NCI-H1048 (cell line): Measurements from ENCODE around the gene AFM.

Experiments
- DNase-seq: peaks from one replicate; lab custom pipeline; 2025; lab: John Stamatoyannopoulos, UW

AFM gene

DNA sequence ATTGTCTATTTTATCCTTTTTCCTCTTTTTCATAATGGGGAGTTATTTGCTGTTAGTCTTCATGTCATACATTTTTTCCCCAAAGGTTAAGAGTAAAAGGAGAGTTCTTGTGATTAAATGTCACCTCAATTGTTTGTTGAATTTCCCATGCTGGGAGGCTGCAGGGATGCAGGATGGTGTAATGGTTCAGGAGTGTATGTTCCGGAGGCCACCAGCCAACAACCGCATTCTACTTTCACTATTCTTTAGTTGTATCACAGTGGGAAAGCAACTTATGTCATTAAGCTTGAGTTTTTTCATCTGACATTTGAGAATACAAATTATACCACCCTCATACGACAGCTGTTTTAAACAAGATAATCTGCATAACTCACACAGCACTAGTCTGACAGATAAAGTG lies 30.1 kb upstream of the AFM start:
- no peak for DNase-seq

DNA sequence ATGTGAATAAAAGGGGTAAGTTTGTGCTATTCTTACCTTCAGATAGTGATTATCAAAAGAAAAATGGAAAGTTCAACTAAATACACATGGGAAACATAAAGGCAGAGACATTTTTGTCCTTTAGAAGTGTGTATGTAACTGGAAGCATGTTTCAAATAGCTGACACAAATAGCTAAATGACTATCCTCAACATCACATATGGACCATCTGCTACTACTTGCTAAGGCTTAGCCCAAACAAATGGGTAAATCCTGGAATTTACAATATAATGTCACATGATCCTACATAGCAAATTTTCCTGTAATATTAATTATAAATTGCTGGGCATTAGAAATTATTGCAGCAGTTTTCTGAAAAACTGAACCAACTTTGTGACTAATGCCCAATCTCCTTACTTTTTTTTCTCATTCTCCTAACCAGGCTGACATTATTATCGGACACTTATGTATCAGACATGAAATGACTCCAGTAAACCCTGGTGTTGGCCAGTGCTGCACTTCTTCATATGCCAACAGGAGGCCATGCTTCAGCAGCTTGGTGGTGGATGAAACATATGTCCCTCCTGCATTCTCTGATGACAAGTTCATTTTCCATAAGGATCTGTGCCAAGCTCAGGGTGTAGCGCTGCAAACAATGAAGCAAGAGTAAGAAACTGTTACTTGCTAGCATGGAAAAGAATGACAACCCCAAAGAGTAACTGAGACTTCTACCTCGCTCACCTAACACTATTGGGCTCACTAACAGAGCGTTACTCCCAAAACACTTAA lies 29.4 kb upstream of the AFM start:
- DNase-seq: no peak

DNA sequence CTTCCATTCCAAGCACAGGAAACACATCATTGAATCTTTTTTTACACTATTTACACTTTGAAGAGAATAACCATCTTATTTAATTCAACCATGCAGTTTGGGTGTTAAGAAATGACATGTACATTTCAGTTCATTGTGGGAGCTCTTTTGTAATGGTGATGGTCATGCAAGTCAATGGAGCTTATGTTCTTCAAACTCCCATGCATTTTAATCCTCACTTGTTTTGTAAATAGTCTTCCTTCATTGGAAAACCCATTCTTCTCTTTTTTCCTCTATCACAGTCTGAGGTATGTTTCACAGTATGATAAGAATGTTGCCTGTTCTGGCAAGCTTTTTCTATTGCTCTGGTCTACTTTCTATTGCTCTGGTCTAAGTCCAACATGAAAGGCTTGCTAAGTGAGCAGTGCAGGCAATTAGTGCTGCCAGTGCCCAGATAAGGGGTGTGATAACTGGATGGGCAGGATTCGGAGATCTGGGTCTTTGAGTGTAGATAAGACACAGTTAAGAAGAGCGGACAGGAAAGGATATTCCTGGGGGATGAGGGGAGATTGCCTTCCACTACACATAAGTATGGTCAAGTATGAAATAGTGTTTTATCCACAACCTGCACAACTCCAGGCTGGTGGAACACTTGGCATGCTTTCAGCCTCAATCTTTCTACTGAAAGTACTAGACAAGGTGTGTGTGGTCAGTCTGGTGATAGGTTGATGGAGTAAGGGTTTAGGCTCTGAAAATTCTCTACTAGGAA lies 28.4 kb upstream of the AFM start:
- DNase-seq: no peak

DNA sequence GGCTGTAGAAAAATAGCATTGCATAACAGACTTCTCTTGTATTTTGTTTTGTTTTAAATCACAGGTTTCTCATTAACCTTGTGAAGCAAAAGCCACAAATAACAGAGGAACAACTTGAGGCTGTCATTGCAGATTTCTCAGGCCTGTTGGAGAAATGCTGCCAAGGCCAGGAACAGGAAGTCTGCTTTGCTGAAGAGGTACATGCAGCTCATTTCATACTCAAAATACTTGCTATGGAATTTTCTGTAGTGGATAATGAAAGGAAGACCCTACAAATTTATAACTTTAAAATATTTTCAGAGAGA lies 27.9 kb upstream of the AFM start:
- no peak for DNase-seq

DNA sequence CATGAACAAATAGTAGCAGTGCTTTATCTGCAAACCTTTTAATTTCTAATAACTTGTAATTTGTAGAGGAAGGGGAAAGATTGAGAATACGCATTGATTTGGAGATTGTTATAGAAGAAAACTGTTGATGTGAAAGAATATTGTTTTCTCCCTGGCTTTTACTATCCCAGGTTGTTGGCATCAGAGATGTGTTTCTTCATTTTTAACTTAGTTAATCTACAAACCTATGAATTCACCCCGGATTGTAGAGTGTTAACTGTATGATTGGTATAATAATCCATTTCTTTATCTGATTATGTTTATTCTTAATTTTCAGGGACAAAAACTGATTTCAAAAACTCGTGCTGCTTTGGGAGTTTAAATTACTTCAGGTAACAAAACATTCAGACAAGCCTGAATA lies 26.6 kb upstream of the AFM start:
- no peak for DNase-seq

DNA sequence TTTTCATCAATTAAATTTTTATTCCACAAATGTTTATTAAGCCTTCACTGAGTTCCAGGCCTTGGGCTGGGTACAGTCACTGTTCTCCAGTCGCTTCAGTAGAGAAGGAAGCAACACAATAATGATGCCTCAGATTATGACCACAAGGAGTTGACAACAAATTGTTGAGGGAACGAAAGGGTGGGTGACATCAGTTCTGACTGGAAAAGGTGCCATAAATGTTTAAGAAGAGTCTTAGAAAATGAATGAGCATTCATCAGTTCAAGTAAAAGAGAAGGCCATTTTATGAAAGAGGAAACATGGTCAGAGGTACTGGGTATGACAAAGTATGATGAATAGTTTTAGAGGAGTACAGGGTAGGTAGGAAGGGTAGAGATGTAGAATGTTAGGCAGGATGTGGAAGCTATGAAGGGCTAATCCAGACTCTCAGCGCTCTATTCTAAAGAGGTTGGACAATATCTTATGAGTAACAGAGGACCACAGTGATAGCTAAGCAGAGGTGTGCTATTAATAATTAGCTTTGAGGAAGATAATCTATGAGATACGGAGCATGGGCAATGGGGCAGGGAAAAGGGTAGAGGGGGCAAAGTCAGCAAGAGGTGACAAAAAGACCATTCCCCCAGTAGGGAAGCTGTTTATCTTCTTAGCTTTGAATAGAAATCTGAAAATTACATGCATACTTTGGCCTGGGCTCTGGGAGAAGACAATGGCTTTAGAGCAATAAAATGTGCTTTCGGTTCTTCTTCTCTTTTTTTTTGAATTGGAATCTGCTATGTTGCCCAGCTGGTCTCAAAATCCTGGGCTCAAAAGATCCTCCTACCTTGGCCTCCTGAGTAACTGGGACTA lies 25.1 kb upstream of the AFM start:
- DNase-seq: no peak

DNA sequence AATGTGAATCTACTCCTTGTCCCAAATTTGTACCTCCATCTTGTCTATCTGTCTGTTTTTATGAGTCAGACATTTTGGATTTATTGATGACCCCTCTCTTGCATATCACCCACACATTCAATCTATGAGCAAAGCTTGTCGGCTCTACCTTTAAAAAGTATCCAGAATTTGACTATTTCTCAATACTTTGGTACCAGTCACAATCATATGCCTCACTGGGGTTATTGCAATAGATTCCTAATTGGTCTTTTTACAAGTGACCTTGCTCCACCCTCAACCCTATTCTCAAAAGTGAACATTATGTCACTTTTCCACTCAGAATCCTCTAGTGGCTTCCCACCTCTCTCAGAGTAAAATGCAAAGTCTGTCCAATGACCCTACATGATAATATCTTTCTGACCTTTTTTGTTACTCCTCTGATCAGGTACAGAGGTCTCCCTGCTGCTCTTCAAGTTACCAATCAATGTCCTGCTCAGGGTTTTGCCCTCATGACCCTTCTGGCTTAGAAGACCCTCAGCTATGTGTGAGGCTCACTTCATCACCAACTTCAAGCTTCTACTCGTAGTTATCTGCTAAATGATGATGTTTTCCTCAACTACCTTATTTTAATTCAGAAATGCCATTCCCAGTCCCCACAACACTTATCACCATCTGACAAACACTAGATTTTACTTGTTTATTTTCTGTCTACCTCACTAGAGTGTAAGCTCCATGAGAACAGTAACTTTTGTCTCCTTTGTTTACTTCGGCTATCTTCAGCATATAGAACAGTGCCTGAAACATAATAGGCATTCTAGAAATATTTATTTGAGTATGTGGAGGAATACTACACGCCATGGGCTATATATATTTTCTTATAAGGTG lies 23.1 kb upstream of the AFM start:
- DNase-seq: no peak

DNA sequence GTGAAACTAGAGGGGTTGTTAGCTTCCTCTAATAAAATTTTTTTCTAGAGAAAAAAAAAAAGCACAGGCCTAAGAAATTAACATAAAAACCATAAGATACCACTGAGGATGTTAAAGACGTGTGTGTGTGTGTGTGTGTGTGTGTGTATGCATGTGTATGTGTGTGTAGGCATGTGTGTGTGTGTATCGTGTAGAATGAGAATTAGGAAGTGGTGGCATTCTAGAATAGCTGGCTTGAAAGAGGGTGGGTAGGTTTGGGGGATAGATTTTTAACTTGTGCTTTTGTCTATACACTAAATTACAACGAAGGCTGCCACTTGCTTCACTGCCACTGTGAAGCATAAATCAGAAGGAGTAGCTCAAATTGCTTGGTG lies 22.5 kb upstream of the AFM start:
- DNase-seq: no peak

DNA sequence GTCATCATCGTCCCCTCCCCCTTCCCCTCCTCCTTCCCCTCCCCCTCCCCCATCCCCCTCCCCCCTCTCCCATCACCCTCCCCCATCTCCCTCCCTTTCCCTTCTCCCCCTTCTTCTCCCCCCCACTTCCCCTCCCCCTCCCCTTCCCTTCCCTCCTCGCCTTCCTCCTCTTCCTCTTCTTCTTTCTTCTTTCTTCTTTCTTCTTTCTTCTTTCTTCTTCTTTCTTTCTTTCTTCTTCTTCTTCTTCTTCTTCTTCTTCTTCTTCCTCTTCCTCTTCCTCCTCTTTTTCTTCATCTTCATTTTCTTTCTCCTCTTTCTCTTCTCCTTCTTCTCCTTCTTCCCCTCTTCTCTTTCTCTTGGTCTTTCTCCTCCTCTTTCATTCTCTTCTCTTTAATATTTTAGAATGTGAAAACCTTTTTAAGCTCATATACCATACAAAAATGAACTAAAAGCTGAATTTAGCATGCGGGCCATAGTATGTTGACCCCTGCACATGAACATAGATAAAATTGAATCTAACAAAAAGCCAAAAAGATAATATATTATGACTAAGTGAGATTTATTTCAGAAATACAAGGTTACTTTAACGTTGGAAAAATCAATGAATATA lies 20.5 kb upstream of the AFM start:
- DNase-seq: no peak

DNA sequence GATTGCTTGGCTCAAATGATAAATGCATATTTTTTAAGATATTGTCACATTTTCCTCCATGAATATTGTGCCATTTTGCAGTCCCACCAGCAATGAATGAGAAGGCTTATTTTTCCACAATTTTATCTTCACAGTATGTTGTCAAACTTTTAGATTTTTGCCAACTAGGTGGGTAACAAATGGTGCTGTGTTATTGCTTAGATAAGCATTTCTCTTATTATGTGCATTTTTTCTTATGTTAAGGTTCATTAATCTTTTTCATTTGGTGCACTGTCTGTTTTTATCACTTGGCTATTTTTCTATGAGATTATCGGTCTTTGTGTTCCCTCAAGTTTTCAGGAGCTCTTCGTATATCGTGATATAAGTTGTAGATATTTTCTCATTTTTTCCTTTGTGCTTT lies 13.4 kb upstream of the AFM start:
- DNase-seq: no peak

DNA sequence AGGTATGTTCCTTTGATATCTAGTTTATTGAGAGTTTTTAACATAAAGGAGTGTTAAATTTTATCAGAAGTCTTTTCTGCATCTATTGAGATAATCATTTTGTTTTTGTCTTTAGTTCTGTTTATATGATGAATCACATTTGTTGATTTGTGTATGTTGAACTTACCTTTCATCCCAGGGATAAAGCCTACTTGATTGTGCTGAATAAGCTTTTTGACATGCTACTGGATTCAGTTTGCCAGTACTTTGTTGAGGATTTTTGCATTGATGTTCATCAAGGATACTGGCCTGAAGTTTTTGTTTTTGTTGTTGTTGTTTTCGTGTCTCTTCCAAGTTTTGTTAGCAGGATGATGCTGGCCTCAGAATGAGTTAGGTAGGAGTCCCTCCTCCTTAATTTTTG lies 10.8 kb upstream of the AFM start:
- DNase-seq: no peak

DNA sequence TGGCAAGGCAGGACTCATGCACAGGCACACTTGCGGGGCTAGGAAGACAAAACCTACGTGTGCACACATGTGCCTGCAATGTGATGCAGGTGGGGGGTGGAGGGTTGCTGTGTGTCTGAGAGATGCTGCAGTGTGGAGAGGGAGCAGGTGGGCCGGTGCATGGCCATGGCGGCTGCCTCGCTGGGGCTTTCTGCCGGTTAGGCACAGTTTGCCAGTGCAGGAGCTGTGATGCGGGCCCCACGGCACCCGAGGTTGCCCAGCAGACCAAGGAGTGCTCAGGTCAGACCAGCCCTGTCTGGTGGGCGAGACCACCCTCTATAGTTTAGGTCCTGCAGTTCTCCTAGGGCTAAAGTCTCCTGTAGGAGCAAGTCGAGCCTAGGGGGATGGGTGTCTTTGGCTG lies 4.4 kb upstream of the AFM start:
- DNase-seq: no peak

DNA sequence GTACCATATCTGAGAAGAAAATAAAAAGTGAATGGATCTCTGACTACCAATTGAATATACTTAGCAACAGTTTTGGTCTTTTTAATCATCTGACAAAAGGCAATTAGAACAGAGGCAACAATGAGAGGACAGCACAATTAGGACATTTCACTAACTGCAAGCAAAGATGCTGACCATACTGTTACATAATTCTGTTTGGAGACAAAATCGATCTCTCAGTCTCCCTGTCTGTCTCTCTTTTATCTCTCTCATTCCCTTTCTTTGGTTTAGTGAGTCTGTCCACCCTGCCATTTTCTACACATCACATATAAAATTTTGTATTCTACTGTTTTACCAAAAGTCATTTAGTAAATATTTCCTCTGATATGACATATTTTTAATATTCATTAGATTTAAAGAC lies 2.2 kb upstream of the AFM start:
- DNase-seq: no peak

DNA sequence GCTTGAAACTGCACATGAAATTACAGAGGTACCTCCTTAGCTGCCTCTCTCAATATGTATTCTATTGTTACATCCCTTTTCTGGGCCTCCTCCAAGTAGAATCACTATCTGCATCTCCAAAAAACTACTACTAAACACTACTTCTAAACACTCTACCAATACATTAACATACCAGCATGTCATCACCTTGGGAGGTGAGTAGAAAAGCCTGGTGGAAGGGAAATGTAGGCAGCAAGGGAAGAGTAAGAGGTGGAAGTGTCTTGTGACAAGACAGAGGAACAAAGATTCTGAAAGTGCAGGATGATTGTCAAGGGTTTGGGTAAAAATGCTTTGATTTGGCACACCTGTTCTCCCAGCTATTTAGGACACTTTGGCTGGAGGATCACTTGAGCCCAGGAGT lies 3.5 kb downstream of the AFM start:
- DNase-seq: no peak

DNA sequence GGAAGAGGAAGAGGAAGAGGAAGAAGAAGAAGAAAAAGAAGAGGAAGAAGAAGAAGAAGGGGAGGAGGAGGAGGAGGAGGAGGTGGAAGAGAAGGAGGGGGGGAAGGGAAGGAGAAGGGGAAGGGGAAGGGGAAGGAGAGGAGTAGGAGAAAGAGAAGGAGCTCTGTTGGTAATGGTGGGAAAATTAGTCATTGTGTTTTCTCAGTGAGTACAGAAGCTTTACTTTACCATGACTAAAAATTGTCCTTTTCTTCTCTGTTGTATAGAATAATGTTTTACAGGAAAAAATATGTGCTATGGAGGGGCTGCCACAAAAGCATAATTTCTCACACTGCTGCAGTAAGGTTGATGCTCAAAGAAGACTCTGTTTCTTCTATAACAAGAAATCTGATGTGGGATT lies 4.1 kb downstream of the AFM start:
- DNase-seq: no peak

DNA sequence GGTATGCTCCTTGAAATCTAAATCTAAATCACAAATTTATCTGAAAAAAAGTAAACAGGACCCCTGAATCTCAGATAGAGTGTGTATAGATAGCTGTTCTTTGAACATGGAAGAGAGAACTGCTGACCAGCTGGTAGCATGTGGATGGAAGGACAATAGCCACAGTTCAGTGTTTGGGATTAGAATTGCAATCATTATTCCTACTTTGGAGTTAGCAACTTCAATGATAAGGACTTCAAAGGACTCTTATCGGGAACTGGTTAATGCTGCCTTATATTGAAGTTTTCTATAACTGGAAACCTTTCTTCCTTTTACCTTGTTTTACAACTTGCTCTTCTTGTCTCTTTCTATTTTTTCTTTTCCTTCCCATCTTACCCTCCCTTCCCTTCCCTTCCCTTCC lies 5.0 kb downstream of the AFM start:
- no peak for DNase-seq

DNA sequence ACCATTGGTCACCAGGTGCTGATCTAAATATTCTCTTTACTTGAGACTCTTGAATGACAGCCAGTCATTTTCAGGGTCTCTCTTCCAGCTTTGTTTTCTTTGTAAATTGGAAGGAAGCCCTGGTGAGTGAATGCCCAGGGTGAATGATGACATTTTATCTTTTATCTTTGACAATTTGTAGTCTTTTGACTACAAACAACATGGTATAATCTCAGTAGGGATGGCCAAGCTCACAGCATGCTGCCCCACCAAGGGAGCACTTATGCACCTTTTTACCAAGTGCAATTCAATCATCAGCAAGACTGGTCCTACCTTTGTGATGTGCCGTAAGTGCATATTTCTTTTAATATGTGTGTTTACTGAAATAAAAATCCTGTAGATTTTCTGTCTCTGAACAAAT lies 5.7 kb downstream of the AFM start:
- no peak for DNase-seq

DNA sequence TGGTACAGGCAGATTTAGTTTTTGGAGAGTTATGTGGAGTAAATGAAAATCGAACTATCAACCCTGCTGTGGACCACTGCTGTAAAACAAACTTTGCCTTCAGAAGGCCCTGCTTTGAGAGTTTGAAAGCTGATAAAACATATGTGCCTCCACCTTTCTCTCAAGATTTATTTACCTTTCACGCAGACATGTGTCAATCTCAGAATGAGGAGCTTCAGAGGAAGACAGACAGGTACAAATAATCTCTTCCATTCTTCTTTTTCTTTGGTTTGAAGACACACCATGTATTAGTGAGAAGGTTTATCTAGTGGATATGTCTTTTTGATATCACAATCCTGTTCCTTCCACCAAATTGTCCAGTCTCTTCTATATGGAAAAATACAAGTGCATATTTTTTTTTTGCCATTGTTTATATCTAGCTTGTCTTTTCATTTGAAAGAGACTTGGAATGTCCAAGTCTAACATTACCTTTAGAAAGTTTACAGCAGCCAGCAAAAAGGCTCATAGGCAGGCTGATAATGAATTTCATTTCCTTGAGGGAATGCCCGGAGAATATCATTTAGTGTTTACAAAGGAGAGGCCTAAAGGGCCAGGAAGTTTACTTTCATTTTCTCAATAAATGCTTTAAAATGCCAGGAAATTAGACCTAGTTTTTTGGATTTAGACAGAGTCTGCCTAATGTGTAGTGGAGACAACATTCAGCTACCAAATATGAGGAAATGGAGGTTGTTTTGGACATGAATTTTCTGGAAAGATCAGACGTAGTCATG lies 18.6 kb downstream of the AFM start:
- no peak for DNase-seq

DNA sequence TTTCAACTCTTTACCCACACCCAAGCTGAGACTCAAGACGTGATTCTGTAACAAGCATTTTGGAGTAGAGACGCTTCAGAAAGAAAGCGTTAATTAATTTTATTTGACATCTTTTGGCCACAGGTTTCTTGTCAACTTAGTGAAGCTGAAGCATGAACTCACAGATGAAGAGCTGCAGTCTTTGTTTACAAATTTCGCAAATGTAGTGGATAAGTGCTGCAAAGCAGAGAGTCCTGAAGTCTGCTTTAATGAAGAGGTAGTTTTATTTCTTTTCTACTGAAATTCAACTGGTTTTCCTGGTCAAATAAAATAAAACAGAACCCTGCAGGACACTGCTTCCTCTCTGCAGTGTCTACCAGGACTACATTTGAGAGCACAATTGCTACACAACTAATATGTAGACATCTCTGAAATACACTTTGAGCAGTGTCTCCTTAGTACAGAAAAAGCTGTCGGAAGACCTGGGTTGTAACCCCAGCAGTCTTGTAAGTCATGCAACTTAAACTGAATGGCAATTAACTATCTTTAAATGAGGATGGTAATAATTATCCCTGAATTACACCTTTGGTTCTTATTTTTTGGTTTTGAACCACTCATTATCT lies 20.2 kb downstream of the AFM start:
- DNase-seq: no peak

DNA sequence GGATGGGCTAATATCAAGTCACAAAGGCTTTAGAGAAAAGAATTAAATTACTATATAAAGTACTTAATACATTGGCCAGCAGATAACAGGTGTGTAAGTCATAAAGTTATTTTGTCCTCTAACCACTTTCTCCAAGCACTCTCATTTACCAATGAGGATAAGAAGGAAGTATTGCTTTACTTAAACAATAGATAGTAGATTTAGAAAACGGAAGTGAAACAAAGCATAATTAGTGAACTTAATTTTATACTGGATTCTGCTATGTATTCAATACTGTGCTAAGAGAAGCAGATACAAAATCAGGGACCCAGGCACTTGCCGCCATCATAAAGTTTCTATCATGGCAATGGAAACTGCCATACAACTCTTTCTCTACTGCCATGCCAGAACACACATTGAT lies 24.0 kb downstream of the AFM start:
- DNase-seq: no peak

DNA sequence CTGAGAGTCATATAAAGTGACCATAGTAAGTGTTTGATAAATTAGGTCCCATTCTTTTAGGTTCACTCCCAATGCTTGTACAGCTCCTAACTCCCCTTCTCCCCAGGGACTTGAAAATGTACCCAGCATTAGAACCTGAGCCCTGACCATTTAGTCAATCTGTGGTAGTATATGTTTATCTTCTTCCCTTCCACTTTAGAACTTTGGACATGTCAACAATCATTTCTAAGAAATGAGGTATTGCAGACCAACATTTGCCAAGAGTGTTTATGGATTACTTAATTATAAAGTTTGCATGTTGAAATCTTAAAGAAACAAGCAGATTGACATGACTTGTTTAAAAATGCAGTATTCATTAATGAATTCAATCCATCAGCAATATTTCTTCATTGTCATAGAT lies 26.0 kb downstream of the AFM start:
- no peak for DNase-seq
